SK-N-MC (cell line): ENCODE data around the gene LNX2.

Experiments used
- FOXP2 ChIP-seq: optimal IDR thresholded peaks from 2 replicates; pipeline ENCODE3; 2011; ENCODE audit warnings: mild to moderate bottlenecking, moderate library complexity; ENCODE audit not compliant: insufficient read depth; ENCODE audit errors: extremely low read length, control extremely low read depth
- POLR2AphosphoS5 ChIP-seq: IDR thresholded peaks from 2 replicates; pipeline ENCODE4 v1.6.1; 2012; ENCODE audit warnings: mild to moderate bottlenecking, low read depth, low read length, borderline replicate concordance

GRCh38 chr13:27658546-27658945, 38.2 kb upstream of the LNX2 start:
- no peak for TF ChIP-seq FOXP2
- no peak for TF ChIP-seq POLR2AphosphoS5
